SK-MEL-5 (cell line): ENCODE measurements around the gene PPFIA1. TPM values are rescaled to one million over a fixed set of nuclear protein-coding genes. Genes with fewer than 3 reads are reported as not detected.

ENCODE experiments used
- DNase-seq: peaks from one replicate; pipeline ENCODE4 v3.0.0-alpha.2; 2016; ENCODE audit warnings: low read depth, low spot score
- in situ Hi-C: cut with HindIII; loops from 2 replicates; pipeline ENCODE4 v1.10.0; 2016; ENCODE audit warnings: low sequenced_read_pairs, high pct_unique_total_duplicates, low pct_unique_long_range_greater_than_20kb
- total RNA-seq: library from RNA; depleted of rRNA; stranded (reverse); fragments of >200 nt; shearing (Covaris generic); gene quantifications from 2 replicates; pipeline ENCODE4 v1.2.3, GENCODE V29; 2014

PPFIA1 gene
- total RNA-seq, 1 experiment from 2014 or later: 120 TPM

- DNase-seq: no peak
- in situ Hi-C loops: no loop called here
Measured at GRCh38 chr11:70332567-70332966, 62.1 kb downstream of the PPFIA1 start.

DNA sequence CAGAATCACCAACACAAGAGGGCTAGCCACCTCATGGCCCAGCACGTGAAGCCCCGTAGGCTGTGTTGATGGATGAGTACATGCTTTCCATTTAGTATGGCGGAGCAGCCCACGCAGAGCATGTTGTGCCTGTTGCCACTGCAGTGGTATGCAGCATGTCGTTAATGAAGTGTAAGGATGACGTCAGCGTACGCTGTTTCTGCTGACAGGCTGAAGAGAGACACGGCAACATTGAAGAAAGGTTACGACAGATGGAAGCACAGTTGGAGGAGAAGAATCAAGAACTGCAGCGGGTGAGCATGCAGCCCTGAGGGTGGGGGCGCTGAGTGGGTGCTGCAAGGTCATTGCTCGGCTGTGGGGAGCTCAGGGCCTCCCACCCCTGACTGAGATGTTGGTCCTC lies 62.8 kb downstream of the PPFIA1 start:
- in situ Hi-C loops: no loop called here

GRCh38 chr11:70334351-70334995 lies 64.0 kb downstream of the PPFIA1 start:
- in situ Hi-C loops: no loop called here
- peak; percentile 73 for DNase-seq

More for the DNA sequence above, 62.8 kb downstream of the PPFIA1 start:
- no peak for DNase-seq

GRCh38 chr11:70335511-70335910 lies 65.0 kb downstream of the PPFIA1 start:
- in situ Hi-C loops: no loop called here
- DNase-seq: no peak

GRCh38 chr11:70338594-70338993 lies 68.1 kb downstream of the PPFIA1 start:
- in situ Hi-C loops: no loop called here
- no peak for DNase-seq

DNA sequence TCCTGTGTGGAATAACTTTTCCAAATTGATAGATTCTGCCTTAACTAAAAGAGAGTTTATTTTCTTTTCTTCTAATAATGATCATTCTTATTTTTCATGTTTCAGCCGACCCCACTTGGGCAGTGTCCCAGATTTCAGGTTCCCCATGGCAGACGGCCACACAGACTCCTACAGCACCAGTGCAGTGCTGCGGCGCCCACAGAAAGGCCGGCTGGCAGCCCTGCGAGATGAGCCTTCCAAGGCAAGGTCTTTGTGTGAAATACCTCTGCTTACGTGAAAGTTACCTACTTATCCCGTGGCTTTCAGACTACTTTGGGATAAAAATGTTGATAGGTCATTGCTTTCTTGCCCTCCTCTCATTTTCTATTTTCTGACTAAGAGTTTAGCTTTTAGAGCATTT lies 68.6 kb downstream of the PPFIA1 start:
- in situ Hi-C loops: no loop called here
- DNase-seq: no peak

DNA sequence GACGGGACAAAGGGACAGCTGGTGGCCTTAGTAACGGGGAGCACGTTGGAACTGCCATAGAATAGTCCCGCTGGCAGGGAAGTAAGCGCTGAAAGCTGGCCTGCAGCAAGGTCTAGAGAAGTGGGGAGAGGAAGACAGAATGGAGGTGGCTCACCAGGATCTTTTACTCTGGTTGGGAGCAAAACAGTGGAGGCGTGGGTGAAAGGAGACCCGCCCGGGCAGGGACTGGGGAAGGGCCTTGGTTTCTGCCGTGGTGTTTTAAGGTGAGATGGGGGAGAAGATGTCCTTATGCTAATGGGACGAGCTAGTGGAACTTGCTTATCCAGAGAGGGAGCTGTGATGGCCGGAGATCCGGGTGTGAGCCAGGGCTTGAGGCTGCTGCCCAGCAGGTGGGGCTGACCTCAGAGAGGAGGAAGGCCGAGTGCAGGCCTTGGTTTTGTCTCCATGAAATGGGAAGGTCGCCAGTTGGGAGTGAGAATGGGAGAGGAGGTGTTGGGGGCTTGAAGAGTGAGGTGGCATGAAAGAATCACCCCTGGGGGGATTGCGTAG lies 71.5 kb downstream of the PPFIA1 start:
- no peak for DNase-seq
- in situ Hi-C loops: no loop called here

DNA sequence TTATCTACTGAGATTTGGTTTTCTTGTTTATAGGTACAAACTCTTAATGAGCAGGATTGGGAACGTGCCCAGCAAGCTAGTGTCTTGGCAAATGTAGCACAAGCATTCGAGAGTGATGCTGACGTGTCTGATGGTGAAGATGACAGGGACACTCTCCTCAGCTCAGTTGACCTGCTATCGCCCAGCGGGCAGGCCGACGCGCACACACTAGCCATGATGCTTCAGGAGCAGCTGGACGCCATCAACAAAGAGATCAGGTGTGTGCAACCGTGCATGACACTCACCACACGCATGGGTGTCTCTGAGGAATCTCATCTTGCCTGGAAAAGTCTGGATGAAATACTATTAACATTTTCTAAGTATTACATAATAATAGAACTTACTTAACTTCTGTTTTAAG lies 73.1 kb downstream of the PPFIA1 start:
- DNase-seq: no peak
- in situ Hi-C loops: no loop called here

DNA sequence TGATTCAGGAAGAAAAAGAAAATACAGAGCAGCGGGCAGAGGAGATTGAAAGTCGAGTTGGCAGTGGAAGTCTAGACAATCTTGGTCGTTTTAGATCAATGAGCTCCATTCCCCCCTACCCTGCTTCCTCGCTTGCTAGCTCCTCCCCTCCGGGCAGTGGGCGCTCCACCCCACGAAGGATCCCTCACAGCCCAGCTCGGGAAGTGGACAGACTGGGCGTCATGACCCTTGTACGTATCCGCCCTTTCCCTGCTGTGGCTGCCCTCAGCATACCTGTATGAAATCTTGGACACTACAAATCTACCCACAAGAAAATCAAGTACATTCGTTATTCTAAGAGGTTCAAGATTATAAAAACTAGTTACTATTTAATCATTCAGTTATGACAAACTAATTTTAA lies 77.7 kb downstream of the PPFIA1 start:
- DNase-seq: no peak
- in situ Hi-C loops: no loop called here

GRCh38 chr11:70348608-70349007 lies 78.1 kb downstream of the PPFIA1 start:
- no peak for DNase-seq
- in situ Hi-C loops: no loop called here

- in situ Hi-C loops: loop anchor here (5.0 kb wide), 1 partner anchor 69 kb away; no protein-coding TSS in a partner anchor
- no peak for DNase-seq
Measured at GRCh38 chr11:70351646-70352045, 81.2 kb downstream of the PPFIA1 start.

GRCh38 chr11:70352100-70352499 lies 81.6 kb downstream of the PPFIA1 start:
- in situ Hi-C loops: loop anchor here (5.0 kb wide), 1 partner anchor 70 kb away; no protein-coding TSS in a partner anchor

DNA sequence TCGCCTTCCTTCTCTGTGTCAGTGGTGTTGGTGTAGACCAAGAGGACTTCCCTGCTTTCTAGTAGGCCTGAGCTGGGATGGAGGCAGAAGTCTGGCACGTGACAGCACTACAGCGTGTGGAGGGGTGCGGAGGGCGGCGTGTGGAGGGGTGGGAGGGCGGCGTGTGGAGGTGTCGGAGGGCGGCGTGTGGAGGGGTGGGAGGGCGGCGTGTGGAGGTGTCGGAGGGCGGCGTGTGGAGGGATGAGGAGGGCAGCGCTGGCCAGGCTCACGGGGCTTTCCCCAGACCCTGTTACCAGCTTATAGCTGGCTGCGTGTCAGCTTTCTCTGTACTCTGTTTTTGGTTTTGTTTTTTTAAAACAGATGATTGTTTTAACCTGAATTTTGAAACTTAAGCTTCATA lies 82.1 kb downstream of the PPFIA1 start:
- no peak for DNase-seq
- in situ Hi-C loops: loop anchor here (5.0 kb wide), 1 partner anchor 70 kb away; no protein-coding TSS in a partner anchor

More at GRCh38 chr11:70352100-70352499, 81.6 kb downstream of the PPFIA1 start:
- DNase-seq: no peak

DNA sequence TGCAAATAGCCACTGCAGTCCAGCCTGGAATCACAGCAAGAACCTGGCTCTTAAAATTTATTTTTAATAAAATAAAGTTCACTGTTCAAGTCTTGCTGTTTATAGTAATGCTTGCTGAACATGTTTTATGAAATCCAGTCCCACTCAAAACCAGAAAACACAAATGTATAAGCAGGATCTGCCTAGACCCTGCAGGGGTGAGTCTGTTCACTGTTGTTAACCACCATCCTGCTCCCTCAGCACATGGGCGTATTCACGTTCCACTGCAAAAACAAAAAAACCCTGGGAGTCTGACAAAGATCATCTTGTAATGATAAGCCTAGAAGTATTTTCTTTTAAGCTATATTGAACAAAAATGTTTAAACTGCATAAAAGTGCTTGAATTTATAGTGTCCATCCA lies 82.8 kb downstream of the PPFIA1 start:
- in situ Hi-C loops: loop anchor here (5.0 kb wide), 1 partner anchor 71 kb away; no protein-coding TSS in a partner anchor
- DNase-seq: no peak

DNA sequence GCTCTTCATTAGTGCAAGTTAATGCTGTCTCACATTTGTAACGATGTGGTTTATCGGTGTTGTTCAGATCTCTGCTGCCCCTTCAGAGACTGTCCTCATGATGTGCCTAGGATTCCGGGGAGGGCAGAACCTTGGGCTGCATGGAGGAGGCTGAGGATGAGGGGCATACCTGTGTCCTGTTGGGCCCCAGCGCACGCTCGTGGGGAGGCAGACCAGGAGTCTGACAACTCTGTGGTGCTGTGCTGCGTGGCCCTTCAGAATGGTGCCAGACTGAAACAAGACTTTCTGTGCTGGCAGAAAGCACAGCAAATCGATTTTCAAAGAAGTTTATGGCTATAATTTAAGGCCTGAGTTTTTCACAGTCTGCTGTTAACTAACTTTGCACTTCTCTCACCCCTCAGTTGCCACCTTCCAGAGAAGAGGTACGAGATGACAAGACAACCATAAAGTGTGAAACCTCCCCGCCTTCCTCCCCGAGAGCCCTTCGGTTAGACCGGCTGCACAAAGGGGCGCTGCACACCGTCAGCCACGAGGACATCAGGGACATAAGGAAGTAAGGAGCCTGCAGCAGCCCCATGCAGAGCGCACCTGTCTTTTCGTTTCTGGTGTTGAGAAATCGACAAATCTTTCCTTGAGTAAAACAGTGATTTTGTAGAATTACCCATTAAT lies 83.5 kb downstream of the PPFIA1 start:
- no peak for DNase-seq
- in situ Hi-C loops: loop anchor here (5.0 kb wide), 1 partner anchor 72 kb away; no protein-coding TSS in a partner anchor

GRCh38 chr11:70354629-70355028 lies 84.1 kb downstream of the PPFIA1 start:
- in situ Hi-C loops: loop anchor here (5.0 kb wide), 1 partner anchor 72 kb away; no protein-coding TSS in a partner anchor
- DNase-seq: no peak

- DNase-seq: no peak
- in situ Hi-C loops: no loop called here
Measured at GRCh38 chr11:70358753-70359152, 88.3 kb downstream of the PPFIA1 start.

DNA sequence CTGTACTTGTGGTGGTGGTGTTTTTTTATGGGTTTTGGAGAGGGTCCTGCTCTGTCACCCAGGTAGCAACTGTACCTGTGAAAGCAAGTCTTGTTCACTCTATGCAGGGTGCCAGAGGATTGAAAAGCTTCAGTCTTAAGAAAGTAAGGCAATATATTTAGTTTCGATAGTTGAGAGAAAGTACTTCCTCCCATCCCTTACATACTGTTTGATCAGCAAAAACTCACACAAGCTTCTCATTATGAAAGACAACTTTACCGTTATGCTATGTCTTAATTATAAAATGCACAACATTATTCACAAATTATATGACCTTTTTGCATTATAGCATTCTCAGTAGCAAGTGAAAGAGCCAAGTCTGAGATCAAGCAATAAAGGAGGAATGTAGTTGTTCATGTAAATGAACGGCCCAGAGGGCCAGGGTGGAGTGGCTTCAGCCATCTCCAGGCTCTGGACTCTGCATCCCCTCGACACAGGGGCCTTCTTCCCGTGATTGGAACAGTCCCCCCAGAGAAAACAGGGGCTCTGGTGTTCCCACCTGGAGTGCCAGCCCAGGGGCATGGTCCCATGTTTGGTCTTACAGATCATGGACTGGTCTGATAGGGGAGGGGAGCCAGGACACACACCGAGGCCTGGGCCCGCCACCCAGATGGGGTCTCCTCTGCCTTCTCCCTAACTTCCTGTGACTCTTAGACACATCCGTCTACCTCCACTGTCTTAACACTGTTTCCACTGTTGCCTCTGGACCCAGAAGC lies 89.1 kb downstream of the PPFIA1 start:
- no peak for DNase-seq
- in situ Hi-C loops: no loop called here
